ENCODE measurements around the gene VDAC1. TPM values are rescaled to one million over a fixed set of nuclear protein-coding genes. Genes with fewer than 3 reads are reported as not detected.

Gene VDAC1
- total and polyA plus RNA-seq, 2 of the 8 experiments (the other 6 are each of a cell fraction or from before 2014, with no cell fraction given) = 111 to 301 TPM

DNA sequence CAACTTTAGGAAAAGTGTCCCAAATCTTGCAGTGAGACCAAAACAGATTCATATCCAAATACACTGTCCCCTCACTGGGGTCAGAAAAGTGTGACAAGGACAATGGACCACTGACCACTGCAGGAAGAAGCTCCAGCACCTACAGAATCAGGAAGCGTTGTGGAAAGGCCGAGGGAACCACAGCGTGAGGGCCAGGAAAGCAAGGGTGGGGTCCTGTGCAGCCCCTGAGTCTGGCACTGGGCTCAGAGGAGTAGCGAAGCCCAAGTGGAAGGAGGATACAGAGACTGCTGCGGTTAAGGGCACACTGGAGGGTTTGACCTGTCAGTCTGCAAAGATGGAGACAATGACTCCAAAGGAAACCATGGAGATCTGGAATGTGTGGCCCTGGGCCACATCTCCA lies 73.2 kb downstream of the VDAC1 start (continued):
- TF ChIP-seq, protein P1, sequence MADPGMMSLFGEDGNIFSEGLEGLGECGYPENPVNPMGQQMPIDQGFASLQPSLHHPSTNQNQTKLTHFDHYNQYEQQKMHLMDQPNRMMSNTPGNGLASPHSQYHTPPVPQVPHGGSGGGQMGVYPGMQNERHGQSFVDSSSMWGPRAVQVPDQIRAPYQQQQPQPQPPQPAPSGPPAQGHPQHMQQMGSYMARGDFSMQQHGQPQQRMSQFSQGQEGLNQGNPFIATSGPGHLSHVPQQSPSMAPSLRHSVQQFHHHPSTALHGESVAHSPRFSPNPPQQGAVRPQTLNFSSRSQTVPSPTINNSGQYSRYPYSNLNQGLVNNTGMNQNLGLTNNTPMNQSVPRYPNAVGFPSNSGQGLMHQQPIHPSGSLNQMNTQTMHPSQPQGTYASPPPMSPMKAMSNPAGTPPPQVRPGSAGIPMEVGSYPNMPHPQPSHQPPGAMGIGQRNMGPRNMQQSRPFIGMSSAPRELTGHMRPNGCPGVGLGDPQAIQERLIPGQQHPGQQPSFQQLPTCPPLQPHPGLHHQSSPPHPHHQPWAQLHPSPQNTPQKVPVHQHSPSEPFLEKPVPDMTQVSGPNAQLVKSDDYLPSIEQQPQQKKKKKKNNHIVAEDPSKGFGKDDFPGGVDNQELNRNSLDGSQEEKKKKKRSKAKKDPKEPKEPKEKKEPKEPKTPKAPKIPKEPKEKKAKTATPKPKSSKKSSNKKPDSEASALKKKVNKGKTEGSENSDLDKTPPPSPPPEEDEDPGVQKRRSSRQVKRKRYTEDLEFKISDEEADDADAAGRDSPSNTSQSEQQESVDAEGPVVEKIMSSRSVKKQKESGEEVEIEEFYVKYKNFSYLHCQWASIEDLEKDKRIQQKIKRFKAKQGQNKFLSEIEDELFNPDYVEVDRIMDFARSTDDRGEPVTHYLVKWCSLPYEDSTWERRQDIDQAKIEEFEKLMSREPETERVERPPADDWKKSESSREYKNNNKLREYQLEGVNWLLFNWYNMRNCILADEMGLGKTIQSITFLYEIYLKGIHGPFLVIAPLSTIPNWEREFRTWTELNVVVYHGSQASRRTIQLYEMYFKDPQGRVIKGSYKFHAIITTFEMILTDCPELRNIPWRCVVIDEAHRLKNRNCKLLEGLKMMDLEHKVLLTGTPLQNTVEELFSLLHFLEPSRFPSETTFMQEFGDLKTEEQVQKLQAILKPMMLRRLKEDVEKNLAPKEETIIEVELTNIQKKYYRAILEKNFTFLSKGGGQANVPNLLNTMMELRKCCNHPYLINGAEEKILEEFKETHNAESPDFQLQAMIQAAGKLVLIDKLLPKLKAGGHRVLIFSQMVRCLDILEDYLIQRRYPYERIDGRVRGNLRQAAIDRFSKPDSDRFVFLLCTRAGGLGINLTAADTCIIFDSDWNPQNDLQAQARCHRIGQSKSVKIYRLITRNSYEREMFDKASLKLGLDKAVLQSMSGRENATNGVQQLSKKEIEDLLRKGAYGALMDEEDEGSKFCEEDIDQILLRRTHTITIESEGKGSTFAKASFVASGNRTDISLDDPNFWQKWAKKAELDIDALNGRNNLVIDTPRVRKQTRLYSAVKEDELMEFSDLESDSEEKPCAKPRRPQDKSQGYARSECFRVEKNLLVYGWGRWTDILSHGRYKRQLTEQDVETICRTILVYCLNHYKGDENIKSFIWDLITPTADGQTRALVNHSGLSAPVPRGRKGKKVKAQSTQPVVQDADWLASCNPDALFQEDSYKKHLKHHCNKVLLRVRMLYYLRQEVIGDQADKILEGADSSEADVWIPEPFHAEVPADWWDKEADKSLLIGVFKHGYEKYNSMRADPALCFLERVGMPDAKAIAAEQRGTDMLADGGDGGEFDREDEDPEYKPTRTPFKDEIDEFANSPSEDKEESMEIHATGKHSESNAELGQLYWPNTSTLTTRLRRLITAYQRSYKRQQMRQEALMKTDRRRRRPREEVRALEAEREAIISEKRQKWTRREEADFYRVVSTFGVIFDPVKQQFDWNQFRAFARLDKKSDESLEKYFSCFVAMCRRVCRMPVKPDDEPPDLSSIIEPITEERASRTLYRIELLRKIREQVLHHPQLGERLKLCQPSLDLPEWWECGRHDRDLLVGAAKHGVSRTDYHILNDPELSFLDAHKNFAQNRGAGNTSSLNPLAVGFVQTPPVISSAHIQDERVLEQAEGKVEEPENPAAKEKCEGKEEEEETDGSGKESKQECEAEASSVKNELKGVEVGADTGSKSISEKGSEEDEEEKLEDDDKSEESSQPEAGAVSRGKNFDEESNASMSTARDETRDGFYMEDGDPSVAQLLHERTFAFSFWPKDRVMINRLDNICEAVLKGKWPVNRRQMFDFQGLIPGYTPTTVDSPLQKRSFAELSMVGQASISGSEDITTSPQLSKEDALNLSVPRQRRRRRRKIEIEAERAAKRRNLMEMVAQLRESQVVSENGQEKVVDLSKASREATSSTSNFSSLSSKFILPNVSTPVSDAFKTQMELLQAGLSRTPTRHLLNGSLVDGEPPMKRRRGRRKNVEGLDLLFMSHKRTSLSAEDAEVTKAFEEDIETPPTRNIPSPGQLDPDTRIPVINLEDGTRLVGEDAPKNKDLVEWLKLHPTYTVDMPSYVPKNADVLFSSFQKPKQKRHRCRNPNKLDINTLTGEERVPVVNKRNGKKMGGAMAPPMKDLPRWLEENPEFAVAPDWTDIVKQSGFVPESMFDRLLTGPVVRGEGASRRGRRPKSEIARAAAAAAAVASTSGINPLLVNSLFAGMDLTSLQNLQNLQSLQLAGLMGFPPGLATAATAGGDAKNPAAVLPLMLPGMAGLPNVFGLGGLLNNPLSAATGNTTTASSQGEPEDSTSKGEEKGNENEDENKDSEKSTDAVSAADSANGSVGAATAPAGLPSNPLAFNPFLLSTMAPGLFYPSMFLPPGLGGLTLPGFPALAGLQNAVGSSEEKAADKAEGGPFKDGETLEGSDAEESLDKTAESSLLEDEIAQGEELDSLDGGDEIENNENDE (IDR thresholded peaks at IDR 0.05; ENCODE audit: insufficient replicate concordance, low read length) = no peak
- TF ChIP-seq, protein P2, sequence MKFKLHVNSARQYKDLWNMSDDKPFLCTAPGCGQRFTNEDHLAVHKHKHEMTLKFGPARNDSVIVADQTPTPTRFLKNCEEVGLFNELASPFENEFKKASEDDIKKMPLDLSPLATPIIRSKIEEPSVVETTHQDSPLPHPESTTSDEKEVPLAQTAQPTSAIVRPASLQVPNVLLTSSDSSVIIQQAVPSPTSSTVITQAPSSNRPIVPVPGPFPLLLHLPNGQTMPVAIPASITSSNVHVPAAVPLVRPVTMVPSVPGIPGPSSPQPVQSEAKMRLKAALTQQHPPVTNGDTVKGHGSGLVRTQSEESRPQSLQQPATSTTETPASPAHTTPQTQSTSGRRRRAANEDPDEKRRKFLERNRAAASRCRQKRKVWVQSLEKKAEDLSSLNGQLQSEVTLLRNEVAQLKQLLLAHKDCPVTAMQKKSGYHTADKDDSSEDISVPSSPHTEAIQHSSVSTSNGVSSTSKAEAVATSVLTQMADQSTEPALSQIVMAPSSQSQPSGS (IDR thresholded peaks at IDR 0.05; ENCODE audit: low read length) = no peak
- TF ChIP-seq POU5F1 (IDR thresholded peaks at IDR 0.05; ENCODE audit: low read depth, low read length) = no peak
- no peak for TF ChIP-seq CBX8 (IDR thresholded peaks at IDR 0.05; ENCODE audit: borderline replicate concordance, low read depth, low read length)
- TF ChIP-seq CTBP2 (IDR thresholded peaks at IDR 0.05; ENCODE audit: borderline replicate concordance, insufficient read depth, insufficient read length, low read length) = no peak
- TF ChIP-seq RXRA (IDR thresholded peaks at IDR 0.05; ENCODE audit: insufficient read depth, low read depth, low read length) = no peak
- no peak for TF ChIP-seq SUZ12 (IDR thresholded peaks at IDR 0.05; ENCODE audit: low read length)
- no peak for TF ChIP-seq SP4 (IDR thresholded peaks at IDR 0.05; ENCODE audit: low read length)
- TF ChIP-seq TAF1 (IDR thresholded peaks at IDR 0.05; ENCODE audit: low read depth, low read length) = no peak

Measured in H1 (cell line).